CD4-positive, alpha-beta memory T cell (primary cell): ENCODE data around the gene TCF7L2. TPM values are rescaled to one million over a fixed set of nuclear protein-coding genes. Genes with fewer than 3 reads are reported as not detected.
A peak's percentile ranks its signal among the peaks of the same experiment; 100 is the strongest.

Experiments used
- CTCF ChIA-PET: fragments of 350-600 bp; sonication (Branson Sonifier 250); formaldehyde crosslinking; loops from one replicate; lab custom pipeline; 2021; ENCODE audit warnings: inconsistent platforms; ENCODE audit not compliant: partially characterized antibody; lab: Charles Lee
- POLR2A ChIA-PET: fragments of 350-600 bp; sonication (Branson Sonifier 250); formaldehyde crosslinking; loops from one replicate; lab custom pipeline; 2021; ENCODE audit not compliant: partially characterized antibody; lab: Charles Lee
- DNase-seq, 5 donors: peaks; one replicate each; pipeline versions ENCODE4 v3.0.0 to v3.0.0-alpha.2; 2020 to 2022; ENCODE audit warnings: mixed read lengths in 1 of 5
- H3K27ac ChIP-seq: one replicate; pipeline ENCODE4 v1.7.0; 2013; ENCODE audit warnings: low read depth, low read length
- H3K27me3 ChIP-seq: 2 replicates; pipeline ENCODE4 v1.7.0; 2013; ENCODE audit warnings: mild to moderate bottlenecking, low read length, moderate library complexity; ENCODE audit not compliant: insufficient read depth
- H3K36me3 ChIP-seq: 2 replicates; pipeline ENCODE4 v1.7.0; 2013; ENCODE audit warnings: mild to moderate bottlenecking, low read length, moderate library complexity; ENCODE audit not compliant: insufficient read depth
- H3K4me1 ChIP-seq: 2 replicates; pipeline ENCODE4 v1.7.0; 2013; ENCODE audit warnings: mild to moderate bottlenecking, low read length, moderate library complexity; ENCODE audit not compliant: insufficient read depth
- H3K4me3 ChIP-seq, 2 donors: one replicate each; pipeline ENCODE4 v1.7.0; 2013; ENCODE audit warnings: low read length in 2 of 2, mild to moderate bottlenecking in 1 of 2
- H3K9me3 ChIP-seq, 2 donors: one replicate each; pipeline ENCODE4 v1.7.0; 2013; ENCODE audit warnings: low read length in 2 of 2, control low read depth in 1 of 2; ENCODE audit not compliant: control insufficient read depth in 1 of 2
- H3K27ac Mint-ChIP-seq, 7 donors: one replicate each; pipeline ENCODE4 v1.8.0; 2020 to 2021; ENCODE audit warnings: mixed read lengths in 7 of 7, mild to moderate bottlenecking in 6 of 7, inconsistent platforms in 3 of 7, moderate library complexity in 3 of 7
- H3K27me3 Mint-ChIP-seq, 2 donors: one replicate each; pipeline ENCODE4 v1.8.0; 2020 to 2021; ENCODE audit warnings: mixed read lengths in 2 of 2
- H3K36me3 Mint-ChIP-seq, 2 donors: one replicate each; pipeline ENCODE4 v1.8.0; 2020 to 2021; ENCODE audit warnings: mixed read lengths in 2 of 2, inconsistent platforms in 1 of 2, mild to moderate bottlenecking in 1 of 2
- H3K4me1 Mint-ChIP-seq, 4 donors: one replicate each; pipeline ENCODE4 v1.8.0; 2020 to 2021; ENCODE audit warnings: mixed read lengths in 4 of 4, mild to moderate bottlenecking in 1 of 4
- H3K4me3 Mint-ChIP-seq, 8 donors: one replicate each; pipeline ENCODE4 v1.8.0; 2020 to 2021; ENCODE audit warnings: mixed read lengths in 8 of 8, mild to moderate bottlenecking in 7 of 8, moderate library complexity in 6 of 8, inconsistent platforms in 3 of 8
- H3K9me3 Mint-ChIP-seq, 8 donors: one replicate each; pipeline ENCODE4 v1.8.0; 2020 to 2021; ENCODE audit warnings: mixed read lengths in 8 of 8, mild to moderate bottlenecking in 5 of 8, inconsistent platforms in 3 of 8, moderate library complexity in 1 of 8
- intact Hi-C: fragments of 100-400 bp; cut with micrococcal nuclease; formaldehyde crosslinking; loops from one replicate; pipeline ENCODE4 v1.15.1; 2023
- polyA plus RNA-seq, 2 donors: library from polyadenylated mRNA; unstranded; fragments of 300-500 nt; fragmentation: Illumina TruSeq; gene quantifications; one replicate each; pipeline ENCODE4 v1.2.3, GENCODE V29; 2021
- total RNA-seq, 2 experiments: library from RNA; stranded (reverse); gene quantifications; one replicate each; pipeline ENCODE4 v1.2.3, GENCODE V29; 2021

Gene TCF7L2
- total and polyA plus RNA-seq, 4 experiments from 2014 or later, result 0.16 to 3.2 (median 1.8) TPM

GRCh38 chr10:113127901-113128283 lies 177.8 kb downstream of the TCF7L2 start:
- H3K4me3 ChIP-seq, result no peak overlapping the region
- H3K27ac ChIP-seq, result no peak overlapping the region
- Mint-ChIP-seq H3K9me3 (no peaks in the 10 kb centered on the region), H3K4me3 (peak overlapping the region in 1 of 8 donors; percentile 1), H3K4me1 (peaks cover 0 to 6% (median 2%) of the 10 kb centered on the region in 4 donors), H3K27ac (no peak overlapping the region), H3K36me3 (no peaks in the 10 kb centered on the region), H3K27me3 (peaks cover 29 to 40% of the 10 kb centered on the region in 2 donors)
- H3K27me3 ChIP-seq, result peaks cover 6% of the 10 kb centered on the region
- H3K36me3 ChIP-seq, result no peaks in the 10 kb centered on the region
- CTCF ChIA-PET, result interaction anchor here (1.1 to 1.6 kb wide), 5 partner anchors 17 to 447 kb away, joined by 3 to 7 read pairs (median 4); no protein-coding TSS in a partner anchor
- POLR2A ChIA-PET, result no interaction called here
- H3K4me1 ChIP-seq, result peaks cover 4% of the 10 kb centered on the region
- intact Hi-C loops, result no loop called here
- no peak for DNase-seq
- no peaks in the 10 kb centered on the region for H3K9me3 ChIP-seq

- CTCF ChIA-PET, result no interaction called here
- no peak for DNase-seq
- H3K27me3 ChIP-seq, result peaks cover 6% of the 10 kb centered on the region
- H3K36me3 Mint-ChIP-seq, result no peaks in the 10 kb centered on the region
- no peaks in the 10 kb centered on the region for H3K9me3 Mint-ChIP-seq
- H3K4me1 ChIP-seq, result peaks cover 4% of the 10 kb centered on the region
- H3K27ac Mint-ChIP-seq, result no peak overlapping the region
- no peaks in the 10 kb centered on the region for H3K9me3 ChIP-seq
- H3K36me3 ChIP-seq, result no peaks in the 10 kb centered on the region
- H3K27me3 Mint-ChIP-seq, result peaks cover 26 to 39% of the 10 kb centered on the region in 2 donors
- peaks cover 0 to 6% (median 2%) of the 10 kb centered on the region in 4 donors for H3K4me1 Mint-ChIP-seq
- no peak overlapping the region for H3K27ac ChIP-seq
- POLR2A ChIA-PET, result no interaction called here
- H3K4me3 Mint-ChIP-seq, result no peak overlapping the region
- no peak overlapping the region for H3K4me3 ChIP-seq
- intact Hi-C loops, result no loop called here
Measured at GRCh38 chr10:113128450-113129070, 178.5 kb downstream of the TCF7L2 start.

GRCh38 chr10:113129117-113129516 lies 179.1 kb downstream of the TCF7L2 start:
- Histone ChIP-seq H3K27me3 (peaks cover 6% of the 10 kb centered on the region), H3K9me3 (no peaks in the 10 kb centered on the region), H3K36me3 (no peaks in the 10 kb centered on the region), H3K4me1 (peaks cover 4% of the 10 kb centered on the region), H3K4me3 (no peak overlapping the region), H3K27ac (no peak overlapping the region)
- Mint-ChIP-seq H3K36me3 (no peaks in the 10 kb centered on the region), H3K4me3 (no peak overlapping the region), H3K9me3 (no peaks in the 10 kb centered on the region), H3K4me1 (peaks cover 0 to 6% (median 2%) of the 10 kb centered on the region in 4 donors), H3K27ac (no peak overlapping the region), H3K27me3 (peaks cover 24 to 36% of the 10 kb centered on the region in 2 donors)
- DNase-seq, result no peak
- ChIA-PET POLR2A (no interaction called here), CTCF (no interaction called here)
- intact Hi-C loops, result no loop called here

- intact Hi-C loops, result no loop called here
- no peak overlapping the region for H3K27ac Mint-ChIP-seq
- H3K4me1 Mint-ChIP-seq, result peaks cover 0 to 6% (median 2%) of the 10 kb centered on the region in 4 donors
- no peaks in the 10 kb centered on the region for H3K36me3 Mint-ChIP-seq
- no peaks in the 10 kb centered on the region for H3K36me3 ChIP-seq
- no peak overlapping the region for H3K4me3 ChIP-seq
- no peak overlapping the region for H3K27ac ChIP-seq
- no peak overlapping the region for H3K4me3 Mint-ChIP-seq
- peaks cover 6% of the 10 kb centered on the region for H3K27me3 ChIP-seq
- DNase-seq, result no peak
- H3K9me3 ChIP-seq, result no peaks in the 10 kb centered on the region
- H3K27me3 Mint-ChIP-seq, result peaks cover 22 to 32% of the 10 kb centered on the region in 2 donors
- ChIA-PET CTCF (no interaction called here), POLR2A (no interaction called here)
- peaks cover 4% of the 10 kb centered on the region for H3K4me1 ChIP-seq
- no peaks in the 10 kb centered on the region for H3K9me3 Mint-ChIP-seq
Measured at GRCh38 chr10:113130014-113130641, 180.1 kb downstream of the TCF7L2 start.

GRCh38 chr10:113131613-113132261 lies 181.7 kb downstream of the TCF7L2 start:
- Mint-ChIP-seq H3K4me1 (peaks cover 0 to 2% (median 0%) of the 10 kb centered on the region in 4 donors), H3K27ac (no peak overlapping the region), H3K36me3 (no peaks in the 10 kb centered on the region), H3K27me3 (peaks cover 20 to 22% of the 10 kb centered on the region in 2 donors), H3K9me3 (no peaks in the 10 kb centered on the region), H3K4me3 (no peak overlapping the region)
- ChIA-PET CTCF (no interaction called here), POLR2A (no interaction called here)
- intact Hi-C loops, result no loop called here
- Histone ChIP-seq H3K4me1 (no peaks in the 10 kb centered on the region), H3K27ac (no peak overlapping the region), H3K4me3 (no peak overlapping the region), H3K27me3 (no peaks in the 10 kb centered on the region), H3K9me3 (no peaks in the 10 kb centered on the region), H3K36me3 (no peaks in the 10 kb centered on the region)
- no peak for DNase-seq

GRCh38 chr10:113132591-113133121 lies 182.6 kb downstream of the TCF7L2 start:
- Histone ChIP-seq H3K4me1 (no peaks in the 10 kb centered on the region), H3K27ac (no peak overlapping the region), H3K27me3 (no peaks in the 10 kb centered on the region), H3K4me3 (no peak overlapping the region), H3K36me3 (no peaks in the 10 kb centered on the region), H3K9me3 (no peaks in the 10 kb centered on the region)
- POLR2A ChIA-PET, result no interaction called here
- Mint-ChIP-seq H3K36me3 (no peaks in the 10 kb centered on the region), H3K4me1 (no peaks in the 10 kb centered on the region), H3K4me3 (no peak overlapping the region), H3K9me3 (no peaks in the 10 kb centered on the region), H3K27ac (no peak overlapping the region), H3K27me3 (peaks cover 16% of the 10 kb centered on the region in 2 donors)
- intact Hi-C loops, result no loop called here
- no peak for DNase-seq
- CTCF ChIA-PET, result no interaction called here

GRCh38 chr10:113133497-113134115 lies 183.6 kb downstream of the TCF7L2 start:
- Histone ChIP-seq H3K4me1 (no peaks in the 10 kb centered on the region), H3K27ac (no peak overlapping the region), H3K9me3 (no peaks in the 10 kb centered on the region), H3K27me3 (no peaks in the 10 kb centered on the region), H3K36me3 (no peaks in the 10 kb centered on the region), H3K4me3 (no peak overlapping the region)
- intact Hi-C loops, result no loop called here
- peaks cover 10 to 14% of the 10 kb centered on the region in 2 donors for H3K27me3 Mint-ChIP-seq
- ChIA-PET POLR2A (no interaction called here), CTCF (no interaction called here)
- DNase-seq, result no peak
- H3K4me3 Mint-ChIP-seq, result no peak overlapping the region
- H3K9me3 Mint-ChIP-seq, result no peaks in the 10 kb centered on the region
- no peak overlapping the region for H3K27ac Mint-ChIP-seq
- no peaks in the 10 kb centered on the region for H3K36me3 Mint-ChIP-seq
- no peaks in the 10 kb centered on the region for H3K4me1 Mint-ChIP-seq
